AG08396 (cell line): ENCODE data around the gene HOXA7.

Source experiments
- DNase-seq: peaks from one replicate; pipeline ENCODE4 v3.0.0; 2012; ENCODE audit warnings: low spot score, mixed read lengths

HOXA7 gene

GRCh38 chr7:27159266-27160144 lies 3.0 kb upstream of the HOXA7 start:
- DNase-seq = no peak

- DNase-seq = no peak
Measured at GRCh38 chr7:27158436-27159265, 2.2 kb upstream of the HOXA7 start.

- DNase-seq = no peak
Measured at GRCh38 chr7:27157702-27158431, 1.4 kb upstream of the HOXA7 start.

- no peak for DNase-seq
Measured at GRCh38 chr7:27156916-27157701, 634 bp upstream of the HOXA7 start.

- peak; percentile 63 for DNase-seq
Measured at GRCh38 chr7:27155816-27156507, 513 bp downstream of the HOXA7 start.

GRCh38 chr7:27154901-27155815 lies 1.3 kb downstream of the HOXA7 start:
- no peak for DNase-seq

GRCh38 chr7:27154369-27154768 lies 2.1 kb downstream of the HOXA7 start:
- no peak for DNase-seq

- no peak for DNase-seq
Measured at GRCh38 chr7:27153526-27153925, 2.9 kb downstream of the HOXA7 start.

GRCh38 chr7:27152816-27153442 lies 3.5 kb downstream of the HOXA7 start:
- no peak for DNase-seq

GRCh38 chr7:27151931-27152815 lies 4.3 kb downstream of the HOXA7 start, which contains the start of gene HOXA3:
Gene HOXA3, minus strand, starts transcription at chr7:27152583. Its CDS starts 41,943 bp downstream, at chr7:27110640.
- peak; percentile 69 for DNase-seq

GRCh38 chr7:27151341-27151930 lies 5.0 kb downstream of the HOXA7 start:
- DNase-seq = no peak

GRCh38 chr7:27150568-27151340 lies 5.7 kb downstream of the HOXA7 start:
- peak; percentile 92 for DNase-seq

- DNase-seq = no peak
Measured at GRCh38 chr7:27149842-27150567, 6.5 kb downstream of the HOXA7 start.

GRCh38 chr7:27148756-27149641 lies 7.5 kb downstream of the HOXA7 start:
- peak; percentile 52 for DNase-seq

GRCh38 chr7:27148031-27148755 lies 8.3 kb downstream of the HOXA7 start:
- peak; percentile 51 for DNase-seq
